ENCODE results near the gene NUCB2.

The NUCB2 gene

GRCh38 chr11:17369094-17369493 is 92.6 kb downstream of the NUCB2 start:
- Histone ChIP-seq H3K4me2 (ENCODE audit: low read length) (no peak overlapping the region), H3K27me3 (ENCODE audit: low read depth, low read length) (peaks cover 18% of the 10 kb centered on the region), H3K36me3 (replicated peaks; ENCODE audit: low read depth, low read length) (no peaks in the 10 kb centered on the region), H3K27ac (ENCODE audit: low read length) (no peak overlapping the region), H3K9ac (ENCODE audit: low read length) (no peak overlapping the region), H3K9me3 (ENCODE audit: insufficient read depth, low read length) (peaks cover 30% of the 10 kb centered on the region), H3K4me1 (ENCODE audit: low read length) (no peaks in the 10 kb centered on the region), H2AFZ (ENCODE audit: low read depth, low read length) (no peak overlapping the region), H4K20me1 (ENCODE audit: insufficient read depth, low read length) (no peaks in the 10 kb centered on the region), H3K4me3 (ENCODE audit: low read length) (no peak overlapping the region), H3K79me2 (ENCODE audit: low read length) (no peaks in the 10 kb centered on the region)
- no peak for TF ChIP-seq EZH2phosphoT487 (IDR thresholded peaks at IDR 0.05; ENCODE audit: low read depth)

- no peak overlapping the region for H3K9ac ChIP-seq (ENCODE audit: low read length)
- H2AFZ ChIP-seq (ENCODE audit: low read depth, low read length) = no peak overlapping the region
- H3K4me3 ChIP-seq (ENCODE audit: low read length) = no peak overlapping the region
- no peak overlapping the region for H3K4me2 ChIP-seq (ENCODE audit: low read length)
- H3K36me3 ChIP-seq (replicated peaks; ENCODE audit: low read depth, low read length) = no peaks in the 10 kb centered on the region
- H3K79me2 ChIP-seq (ENCODE audit: low read length) = no peaks in the 10 kb centered on the region
- no peaks in the 10 kb centered on the region for H3K4me1 ChIP-seq (ENCODE audit: low read length)
- H3K27ac ChIP-seq (ENCODE audit: low read length) = no peak overlapping the region
- peaks cover 30% of the 10 kb centered on the region for H3K9me3 ChIP-seq (ENCODE audit: insufficient read depth, low read length)
- H3K27me3 ChIP-seq (ENCODE audit: low read depth, low read length) = peaks cover 20% of the 10 kb centered on the region
- TF ChIP-seq CTCF (IDR thresholded peaks at IDR 0.05; ENCODE audit: low read depth, low read length) (no peak), EZH2phosphoT487 (IDR thresholded peaks at IDR 0.05; ENCODE audit: low read depth) (no peak)
- no peaks in the 10 kb centered on the region for H4K20me1 ChIP-seq (ENCODE audit: insufficient read depth, low read length)
Observed at GRCh38 chr11:17369684-17370243, 93.2 kb downstream of the NUCB2 start.

GRCh38 chr11:17371614-17372013 is 95.1 kb downstream of the NUCB2 start:
- no peaks in the 10 kb centered on the region for H3K4me1 ChIP-seq (ENCODE audit: low read length)
- H3K4me3 ChIP-seq (ENCODE audit: low read length) = no peak overlapping the region
- no peaks in the 10 kb centered on the region for H4K20me1 ChIP-seq (ENCODE audit: insufficient read depth, low read length)
- TF ChIP-seq CTCF (IDR thresholded peaks at IDR 0.05; ENCODE audit: low read depth, low read length) (no peak), EZH2phosphoT487 (IDR thresholded peaks at IDR 0.05; ENCODE audit: low read depth) (no peak)
- H3K27me3 ChIP-seq (ENCODE audit: low read depth, low read length) = peaks cover 15% of the 10 kb centered on the region
- H3K4me2 ChIP-seq (ENCODE audit: low read length) = no peak overlapping the region
- no peaks in the 10 kb centered on the region for H3K36me3 ChIP-seq (replicated peaks; ENCODE audit: low read depth, low read length)
- H3K27ac ChIP-seq (ENCODE audit: low read length) = no peak overlapping the region
- peaks cover 30% of the 10 kb centered on the region for H3K9me3 ChIP-seq (ENCODE audit: insufficient read depth, low read length)
- H3K9ac ChIP-seq (ENCODE audit: low read length) = no peak overlapping the region
- H2AFZ ChIP-seq (ENCODE audit: low read depth, low read length) = no peak overlapping the region
- no peaks in the 10 kb centered on the region for H3K79me2 ChIP-seq (ENCODE audit: low read length)

- peaks cover 30% of the 10 kb centered on the region for H3K9me3 ChIP-seq (ENCODE audit: insufficient read depth, low read length)
- no peak overlapping the region for H2AFZ ChIP-seq (ENCODE audit: low read depth, low read length)
- no peak overlapping the region for H3K27ac ChIP-seq (ENCODE audit: low read length)
- no peaks in the 10 kb centered on the region for H3K79me2 ChIP-seq (ENCODE audit: low read length)
- TF ChIP-seq CTCF (IDR thresholded peaks at IDR 0.05; ENCODE audit: low read depth, low read length) (no peak), EZH2phosphoT487 (IDR thresholded peaks at IDR 0.05; ENCODE audit: low read depth) (no peak)
- no peaks in the 10 kb centered on the region for H4K20me1 ChIP-seq (ENCODE audit: insufficient read depth, low read length)
- no peak overlapping the region for H3K4me3 ChIP-seq (ENCODE audit: low read length)
- H3K36me3 ChIP-seq (replicated peaks; ENCODE audit: low read depth, low read length) = no peaks in the 10 kb centered on the region
- H3K4me2 ChIP-seq (ENCODE audit: low read length) = no peak overlapping the region
- H3K4me1 ChIP-seq (ENCODE audit: low read length) = no peaks in the 10 kb centered on the region
- peaks cover 33% of the 10 kb centered on the region for H3K27me3 ChIP-seq (ENCODE audit: low read depth, low read length)
- no peak overlapping the region for H3K9ac ChIP-seq (ENCODE audit: low read length)
Observed at GRCh38 chr11:17375547-17375946, 99.0 kb downstream of the NUCB2 start.

All from OCI-LY3 (cell line).